ENCODE data around the gene FGD4.

The FGD4 gene

GRCh38 chr12:32615441-32615840, 216.1 kb downstream of the FGD4 start:
- no peak overlapping the region for H3K4me3 ChIP-seq (ENCODE audit: low read depth, low read length)
- TF ChIP-seq CTCF (IDR thresholded peaks at IDR 0.05; ENCODE audit: control insufficient read depth, extremely low read depth, insufficient read depth): no peak
- DNase-seq (ENCODE audit: low read depth): no peak

- no peak overlapping the region for H3K4me3 ChIP-seq (ENCODE audit: low read depth, low read length)
- no peak for DNase-seq (ENCODE audit: low read depth)
- TF ChIP-seq CTCF (IDR thresholded peaks at IDR 0.05; ENCODE audit: control insufficient read depth, extremely low read depth, insufficient read depth): no peak
Measured at GRCh38 chr12:32617534-32617933, 218.2 kb downstream of the FGD4 start.

GRCh38 chr12:32618115-32618514, 218.8 kb downstream of the FGD4 start:
- no peak for DNase-seq (ENCODE audit: low read depth)
- TF ChIP-seq CTCF (IDR thresholded peaks at IDR 0.05; ENCODE audit: control insufficient read depth, extremely low read depth, insufficient read depth): no peak
- no peak overlapping the region for H3K4me3 ChIP-seq (ENCODE audit: low read depth, low read length)

GRCh38 chr12:32627976-32628375, 228.6 kb downstream of the FGD4 start:
- H3K4me3 ChIP-seq (ENCODE audit: low read depth, low read length): no peak overlapping the region
- no peak for DNase-seq (ENCODE audit: low read depth)
- TF ChIP-seq CTCF (IDR thresholded peaks at IDR 0.05; ENCODE audit: control insufficient read depth, extremely low read depth, insufficient read depth): no peak

- no peak for TF ChIP-seq CTCF (IDR thresholded peaks at IDR 0.05; ENCODE audit: control insufficient read depth, extremely low read depth, insufficient read depth)
- no peak overlapping the region for H3K4me3 ChIP-seq (ENCODE audit: low read depth, low read length)
- DNase-seq (ENCODE audit: low read depth): no peak
Measured at GRCh38 chr12:32641287-32641901, 242.0 kb downstream of the FGD4 start.

GRCh38 chr12:32644431-32644830, 245.1 kb downstream of the FGD4 start:
- no peak for TF ChIP-seq CTCF (IDR thresholded peaks at IDR 0.05; ENCODE audit: control insufficient read depth, extremely low read depth, insufficient read depth)
- DNase-seq (ENCODE audit: low read depth): no peak
- H3K4me3 ChIP-seq (ENCODE audit: low read depth, low read length): no peak overlapping the region

GRCh38 chr12:32647275-32647674, 247.9 kb downstream of the FGD4 start:
- no peak for TF ChIP-seq CTCF (IDR thresholded peaks at IDR 0.05; ENCODE audit: control insufficient read depth, extremely low read depth, insufficient read depth)
- no peak overlapping the region for H3K4me3 ChIP-seq (ENCODE audit: low read depth, low read length)
- DNase-seq (ENCODE audit: low read depth): no peak
